GM19372 (cell line): ENCODE measurements around the gene AIP.

Source experiments
- ATAC-seq: cut with Tn5 transposase; IDR thresholded peaks from one replicate; pipeline ENCODE4 v1.9.1; 2021; ENCODE audit warnings: mild to moderate bottlenecking, low read depth, moderate library complexity; ENCODE audit not compliant: unreplicated experiment

AIP gene

GRCh38 chr11:67523556-67524479 is 41.0 kb downstream of the AIP start:
- ATAC-seq, result no peak

GRCh38 chr11:67524480-67524808 is 41.6 kb downstream of the AIP start:
- ATAC-seq, result no peak

- ATAC-seq, result no peak
Observed at GRCh38 chr11:67525275-67525976, 42.6 kb downstream of the AIP start.

- no peak for ATAC-seq
Observed at GRCh38 chr11:67528376-67528775, 45.5 kb downstream of the AIP start.

GRCh38 chr11:67530282-67530592 is 47.4 kb downstream of the AIP start:
- no peak for ATAC-seq

- ATAC-seq, result no peak
Observed at GRCh38 chr11:67532889-67533288, 50.1 kb downstream of the AIP start.

GRCh38 chr11:67534070-67534679 is 51.3 kb downstream of the AIP start:
- ATAC-seq, result no peak

GRCh38 chr11:67535561-67535960 is 52.7 kb downstream of the AIP start:
- ATAC-seq, result no peak

GRCh38 chr11:67538306-67538705 is 55.5 kb downstream of the AIP start:
- ATAC-seq, result no peak

GRCh38 chr11:67538823-67539505 is 56.1 kb downstream of the AIP start:
- no peak for ATAC-seq

- ATAC-seq, result no peak
Observed at GRCh38 chr11:67539550-67539949, 56.7 kb downstream of the AIP start.
